GM12872 (cell line): ENCODE results near the gene ZFHX3.

ENCODE experiments used
- CTCF ChIP-seq: IDR thresholded peaks from 3 replicates; pipeline ENCODE4 v1.5.1; 2011; ENCODE audit warnings: low read depth, mild to moderate bottlenecking, low read length, moderate library complexity; ENCODE audit not compliant: insufficient read depth

ZFHX3 gene

GRCh38 chr16:72794986-72795385 lies 252.9 kb downstream of the ZFHX3 start:
- TF ChIP-seq CTCF: no peak

GRCh38 chr16:72794319-72794718 lies 253.6 kb downstream of the ZFHX3 start:
- no peak for TF ChIP-seq CTCF

GRCh38 chr16:72793716-72794115 lies 254.2 kb downstream of the ZFHX3 start:
- TF ChIP-seq CTCF: no peak

- TF ChIP-seq CTCF: no peak
These were observed 254.9 kb downstream of the ZFHX3 start for GRCh38 chr16:72793017-72793416.

- no peak for TF ChIP-seq CTCF
These were observed 256.1 kb downstream of the ZFHX3 start for GRCh38 chr16:72791786-72792185.

- TF ChIP-seq CTCF: no peak
These were observed 258.0 kb downstream of the ZFHX3 start for GRCh38 chr16:72789921-72790320.

GRCh38 chr16:72789465-72789864 lies 258.5 kb downstream of the ZFHX3 start:
- no peak for TF ChIP-seq CTCF
